Loucy (cell line): Measurements from ENCODE around the gene SP110.

Source experiments
- CTCF ChIP-seq: fragments of 200-600 bp; sonication (generic); conservative IDR thresholded peaks from 2 replicates; pipeline ENCODE4 v1.5.1; 2014; ENCODE audit warnings: mild to moderate bottlenecking, antibody characterized with exemption, low read length
- EZH2phosphoT487 ChIP-seq: fragments of 200-600 bp; IDR thresholded peaks from 2 replicates; pipeline ENCODE4 v1.6.1; 2018; ENCODE audit warnings: antibody characterized with exemption, mild to moderate bottlenecking, moderate library complexity, borderline replicate concordance

- TF ChIP-seq CTCF (no peak), EZH2phosphoT487 (no peak)
These were observed 38.7 kb upstream of the SP110 start for GRCh38 chr2:230258483-230258882.
